HL-60 (cell line): Measurements from ENCODE around the gene BMERB1.

Experiments used
- GABPA ChIP-seq: IDR thresholded peaks from 2 replicates; pipeline ENCODE4 v1.6.1; 2012; ENCODE audit warnings: low read depth
- POLR2AphosphoS5 ChIP-seq: IDR thresholded peaks from 2 replicates; pipeline ENCODE4 v1.6.1; 2012; ENCODE audit warnings: low read depth
- TF ChIP-seq, protein P1 (sequence below): IDR thresholded peaks from one replicate; pipeline ENCODE4 v1.5.1; 2011; ENCODE audit warnings: low read length, control low read depth, inconsistent platforms; ENCODE audit not compliant: insufficient read depth
- TF ChIP-seq, protein P2 (sequence below): IDR thresholded peaks from 2 replicates; pipeline ENCODE4 v1.6.1; 2012; ENCODE audit warnings: low read depth; ENCODE audit not compliant: insufficient replicate concordance

DNA sequence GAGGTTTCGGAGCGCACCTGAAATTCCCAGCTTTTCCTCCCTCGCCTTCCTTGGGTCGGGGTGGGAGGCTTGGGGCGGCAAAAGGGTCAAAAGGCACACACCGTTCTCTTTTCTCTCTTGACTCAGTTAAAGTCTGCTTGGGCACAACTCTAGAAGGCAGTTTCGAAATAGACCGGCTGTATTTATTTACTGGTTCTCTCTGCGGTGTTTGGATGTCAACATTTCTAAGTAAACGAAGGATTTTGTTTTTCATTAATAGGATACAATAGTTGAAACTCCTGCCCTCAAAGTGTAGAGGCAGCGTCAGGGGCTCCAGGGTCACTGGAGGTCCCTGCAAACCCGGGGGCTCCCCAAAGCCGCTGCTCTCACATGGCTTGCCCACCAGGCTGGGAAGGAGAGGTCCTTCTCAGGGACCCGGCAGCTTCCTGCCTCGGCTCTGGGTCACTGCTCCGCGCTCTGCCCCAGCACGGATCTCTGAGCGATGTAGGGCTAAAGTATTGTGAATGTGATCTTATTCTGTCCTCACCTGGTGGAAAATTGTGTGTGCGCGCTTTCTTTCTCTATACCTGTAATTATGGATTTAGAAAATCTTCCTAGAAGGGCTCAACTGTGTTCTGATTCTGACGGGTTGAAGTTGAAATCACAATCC, 952 bp downstream of the BMERB1 start:
- TF ChIP-seq, protein P1, sequence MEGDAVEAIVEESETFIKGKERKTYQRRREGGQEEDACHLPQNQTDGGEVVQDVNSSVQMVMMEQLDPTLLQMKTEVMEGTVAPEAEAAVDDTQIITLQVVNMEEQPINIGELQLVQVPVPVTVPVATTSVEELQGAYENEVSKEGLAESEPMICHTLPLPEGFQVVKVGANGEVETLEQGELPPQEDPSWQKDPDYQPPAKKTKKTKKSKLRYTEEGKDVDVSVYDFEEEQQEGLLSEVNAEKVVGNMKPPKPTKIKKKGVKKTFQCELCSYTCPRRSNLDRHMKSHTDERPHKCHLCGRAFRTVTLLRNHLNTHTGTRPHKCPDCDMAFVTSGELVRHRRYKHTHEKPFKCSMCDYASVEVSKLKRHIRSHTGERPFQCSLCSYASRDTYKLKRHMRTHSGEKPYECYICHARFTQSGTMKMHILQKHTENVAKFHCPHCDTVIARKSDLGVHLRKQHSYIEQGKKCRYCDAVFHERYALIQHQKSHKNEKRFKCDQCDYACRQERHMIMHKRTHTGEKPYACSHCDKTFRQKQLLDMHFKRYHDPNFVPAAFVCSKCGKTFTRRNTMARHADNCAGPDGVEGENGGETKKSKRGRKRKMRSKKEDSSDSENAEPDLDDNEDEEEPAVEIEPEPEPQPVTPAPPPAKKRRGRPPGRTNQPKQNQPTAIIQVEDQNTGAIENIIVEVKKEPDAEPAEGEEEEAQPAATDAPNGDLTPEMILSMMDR: no peak
- TF ChIP-seq POLR2AphosphoS5: no peak
- TF ChIP-seq, protein P2, sequence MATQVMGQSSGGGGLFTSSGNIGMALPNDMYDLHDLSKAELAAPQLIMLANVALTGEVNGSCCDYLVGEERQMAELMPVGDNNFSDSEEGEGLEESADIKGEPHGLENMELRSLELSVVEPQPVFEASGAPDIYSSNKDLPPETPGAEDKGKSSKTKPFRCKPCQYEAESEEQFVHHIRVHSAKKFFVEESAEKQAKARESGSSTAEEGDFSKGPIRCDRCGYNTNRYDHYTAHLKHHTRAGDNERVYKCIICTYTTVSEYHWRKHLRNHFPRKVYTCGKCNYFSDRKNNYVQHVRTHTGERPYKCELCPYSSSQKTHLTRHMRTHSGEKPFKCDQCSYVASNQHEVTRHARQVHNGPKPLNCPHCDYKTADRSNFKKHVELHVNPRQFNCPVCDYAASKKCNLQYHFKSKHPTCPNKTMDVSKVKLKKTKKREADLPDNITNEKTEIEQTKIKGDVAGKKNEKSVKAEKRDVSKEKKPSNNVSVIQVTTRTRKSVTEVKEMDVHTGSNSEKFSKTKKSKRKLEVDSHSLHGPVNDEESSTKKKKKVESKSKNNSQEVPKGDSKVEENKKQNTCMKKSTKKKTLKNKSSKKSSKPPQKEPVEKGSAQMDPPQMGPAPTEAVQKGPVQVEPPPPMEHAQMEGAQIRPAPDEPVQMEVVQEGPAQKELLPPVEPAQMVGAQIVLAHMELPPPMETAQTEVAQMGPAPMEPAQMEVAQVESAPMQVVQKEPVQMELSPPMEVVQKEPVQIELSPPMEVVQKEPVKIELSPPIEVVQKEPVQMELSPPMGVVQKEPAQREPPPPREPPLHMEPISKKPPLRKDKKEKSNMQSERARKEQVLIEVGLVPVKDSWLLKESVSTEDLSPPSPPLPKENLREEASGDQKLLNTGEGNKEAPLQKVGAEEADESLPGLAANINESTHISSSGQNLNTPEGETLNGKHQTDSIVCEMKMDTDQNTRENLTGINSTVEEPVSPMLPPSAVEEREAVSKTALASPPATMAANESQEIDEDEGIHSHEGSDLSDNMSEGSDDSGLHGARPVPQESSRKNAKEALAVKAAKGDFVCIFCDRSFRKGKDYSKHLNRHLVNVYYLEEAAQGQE: no peak
- TF ChIP-seq GABPA: no peak
